HCT116 (cell line): Measurements from ENCODE around the gene BAG1. TPM values are rescaled to one million over a fixed set of nuclear protein-coding genes. Genes with fewer than 3 reads are reported as not detected.

ENCODE experiments used
- ATAC-seq: fragments of 200-7000 bp; cut with Tn5 transposase; 2 replicates; pipeline ENCODE4 v1.9.1; 2020; ENCODE audit warnings: mild to moderate bottlenecking, moderate library complexity
- BruUV-seq: library from RNA; stranded (reverse); fragments of 400-500 nt; replicated peaks from 2 replicates; lab custom pipeline; 2021; lab: Mats Ljungman, UMichigan
- CTCF ChIA-PET: fragments of 300-600 bp; sonication (Branson Sonifier 250); formaldehyde crosslinking; loops from one replicate; lab custom pipeline; 2021; ENCODE audit warnings: antibody characterized with exemption; lab: Charles Lee
- POLR2A ChIA-PET: fragments of 300-600, 350-600 bp; sonication (Branson Sonifier 250); formaldehyde crosslinking; loops from one replicate; lab custom pipeline; 2021; ENCODE audit warnings: antibody characterized with exemption; lab: Charles Lee
- RAD21 ChIA-PET, 2 experiments: fragments of 300-600 bp; sonication (Branson Sonifier 250); formaldehyde crosslinking; loops; one replicate each; lab custom pipeline; 2023; ENCODE audit warnings: low total read pairs in 2 of 2; ENCODE audit not compliant: uncharacterized antibody in 2 of 2, unreplicated experiment in 2 of 2, low non-redundant PET in 1 of 2; lab: Charles Lee
- DNase-seq: peaks from one replicate; pipeline ENCODE4 v3.0.0-alpha.2; 2010; ENCODE audit warnings: low read depth, low spot score
- H2AFZ ChIP-seq: fragments of 200-600 bp; shearing (Covaris generic), sonication (generic); 2 replicates; pipeline ENCODE4 v1.6.1; 2017; ENCODE audit warnings: low read depth, mixed run types, mixed read lengths, antibody characterized with exemption, low read length; ENCODE audit not compliant: poor library complexity, severe bottlenecking
- H3K27ac ChIP-seq: 2 replicates; pipeline ENCODE4 v1.5.1; 2012; ENCODE audit warnings: low read depth, low read length
- H3K27me3 ChIP-seq: fragments of 200-600 bp; sonication (generic); 2 replicates; pipeline ENCODE4 v1.6.1; 2016; ENCODE audit warnings: mixed run types, low read length, mixed read lengths; ENCODE audit not compliant: insufficient read depth
- H3K36me3 ChIP-seq, 2 experiments: fragments of 200-500 bp in 1 of 2; fragments of 200-600 bp in 1 of 2; sonication (Bioruptor generic) in 1 of 2; sonication (generic) in 1 of 2; 2 replicates each; pipeline versions ENCODE4 v1.5.1 to v1.6.1; 2014 to 2016; ENCODE audit warnings: low read length in 2 of 2, inconsistent platforms in 1 of 2, mixed read lengths in 1 of 2, mixed run types in 1 of 2; ENCODE audit not compliant: insufficient read depth in 2 of 2, control insufficient read depth in 1 of 2
- H3K4me1 ChIP-seq, 2 experiments: fragments of 200-600 bp in 1 of 2; sonication (generic) in 1 of 2; 2 replicates each; pipeline versions ENCODE4 v1.5.1 to v1.6.1; 2012 to 2017; ENCODE audit warnings: low read length in 2 of 2, inconsistent platforms in 1 of 2, mild to moderate bottlenecking in 1 of 2, mixed read lengths in 1 of 2, mixed run types in 1 of 2, moderate library complexity in 1 of 2; ENCODE audit not compliant: insufficient read depth in 2 of 2, control insufficient read depth in 1 of 2
- H3K4me2 ChIP-seq: fragments of 200-600 bp; sonication (generic); 2 replicates; pipeline ENCODE4 v1.6.1; 2017; ENCODE audit warnings: mixed run types, low read length, mixed read lengths
- H3K4me3 ChIP-seq, 2 experiments: fragments of 200-600 bp in 1 of 2; sonication (generic) in 1 of 2; replicated peaks in 1 of 2; 2 replicates each; pipeline ENCODE4 v1.5.1; 2011 to 2016; ENCODE audit warnings: low read length in 2 of 2, control low read depth in 1 of 2, low read depth in 1 of 2, mild to moderate bottlenecking in 1 of 2, mixed read lengths in 1 of 2, mixed run types in 1 of 2
- H3K79me2 ChIP-seq: fragments of 200-600 bp; sonication (generic); 2 replicates; pipeline ENCODE4 v1.6.1; 2017; ENCODE audit warnings: mild to moderate bottlenecking, mixed run types, low read length, moderate library complexity, mixed read lengths; ENCODE audit not compliant: insufficient read depth
- H3K9ac ChIP-seq: fragments of 200-600 bp; sonication (generic); 2 replicates; pipeline ENCODE4 v1.6.1; 2016; ENCODE audit warnings: low read length, mixed read lengths
- H3K9me2 ChIP-seq: fragments of 200-600 bp; sonication (generic), shearing (Covaris generic); 2 replicates; pipeline ENCODE4 v1.6.1; 2017; ENCODE audit warnings: mixed run types, mild to moderate bottlenecking, moderate library complexity; ENCODE audit not compliant: insufficient read depth
- H3K9me3 ChIP-seq, 2 experiments: fragments of 200-500 bp in 1 of 2; fragments of 200-600 bp in 1 of 2; sonication (Bioruptor generic) in 1 of 2; sonication (generic) in 1 of 2; 2 replicates each; pipeline ENCODE4 v1.6.1; 2014 to 2017; ENCODE audit warnings: low read length in 2 of 2, mixed read lengths in 2 of 2, inconsistent platforms in 1 of 2, low read depth in 1 of 2, mild to moderate bottlenecking in 1 of 2, mixed run types in 1 of 2, moderate library complexity in 1 of 2; ENCODE audit not compliant: control insufficient read depth in 1 of 2, insufficient read depth in 1 of 2
- H4K20me1 ChIP-seq: fragments of 200-600 bp; sonication (generic), shearing (Covaris generic); 2 replicates; pipeline ENCODE4 v1.6.1; 2017; ENCODE audit warnings: mixed run types, mild to moderate bottlenecking, moderate library complexity; ENCODE audit not compliant: insufficient read depth
- CBX3 ChIP-seq: IDR thresholded peaks from 2 replicates; pipeline ENCODE4 v1.6.1; 2012; ENCODE audit warnings: low read depth
- CEBPB ChIP-seq: IDR thresholded peaks from 2 replicates; pipeline ENCODE4 v1.6.1; 2012; ENCODE audit warnings: low read depth
- CTCF ChIP-seq, 3 experiments: fragments of 200-600 bp in 1 of 3; sonication (generic) in 1 of 3; IDR thresholded peaks in 2 of 3; conservative IDR thresholded peaks in 1 of 3; 2 replicates each; pipeline ENCODE4 v1.5.1; 2012 to 2017; ENCODE audit warnings: low read depth in 2 of 3, low read length in 2 of 3, antibody characterized with exemption in 1 of 3, borderline replicate concordance in 1 of 3, control low read depth in 1 of 3, mild to moderate bottlenecking in 1 of 3, mixed read lengths in 1 of 3, mixed run types in 1 of 3, moderate library complexity in 1 of 3; ENCODE audit not compliant: insufficient read depth in 1 of 3
- ELF1 ChIP-seq: IDR thresholded peaks from 2 replicates; pipeline ENCODE4 v1.6.1; 2012; ENCODE audit warnings: low read depth, borderline replicate concordance
- FOSL1 ChIP-seq: IDR thresholded peaks from 2 replicates; pipeline ENCODE4 v1.6.1; 2012; ENCODE audit warnings: low read depth
- JUND ChIP-seq: IDR thresholded peaks from 2 replicates; pipeline ENCODE4 v1.6.1; 2012
- MAX ChIP-seq: IDR thresholded peaks from 2 replicates; pipeline ENCODE4 v1.6.1; 2012
- RAD21 ChIP-seq: IDR thresholded peaks from 2 replicates; pipeline ENCODE4 v1.6.1; 2012; ENCODE audit warnings: low read depth, mild to moderate bottlenecking
- REST ChIP-seq: IDR thresholded peaks from 2 replicates; pipeline ENCODE4 v1.6.1; 2012; ENCODE audit warnings: low read depth
- SIN3A ChIP-seq: IDR thresholded peaks from 2 replicates; pipeline ENCODE4 v1.6.1; 2012; ENCODE audit warnings: low read depth
- SP1 ChIP-seq: IDR thresholded peaks from 2 replicates; pipeline ENCODE4 v1.6.1; 2012; ENCODE audit warnings: low read depth
- SRF ChIP-seq: IDR thresholded peaks from 2 replicates; pipeline ENCODE4 v1.6.1; 2012; ENCODE audit warnings: low read depth
- TCF7L2 ChIP-seq: IDR thresholded peaks from 2 replicates; pipeline ENCODE4 v1.7.0; 2011; ENCODE audit warnings: borderline replicate concordance, inconsistent platforms; ENCODE audit not compliant: insufficient read depth, insufficient read length; ENCODE audit errors: extremely low read depth
- YY1 ChIP-seq: IDR thresholded peaks from 2 replicates; pipeline ENCODE4 v1.6.1; 2011; ENCODE audit warnings: low read length, low read depth, moderate library complexity, mild to moderate bottlenecking; ENCODE audit not compliant: insufficient replicate concordance; ENCODE audit errors: extremely low read depth
- ZBTB33 ChIP-seq: IDR thresholded peaks from 2 replicates; pipeline ENCODE4 v1.6.1; 2011; ENCODE audit warnings: mild to moderate bottlenecking, low read length, moderate library complexity; ENCODE audit not compliant: insufficient replicate concordance; ENCODE audit errors: extremely low read depth
- ZFX ChIP-seq: fragments of 450-650 bp; IDR thresholded peaks from 2 replicates; pipeline ENCODE4 v1.6.1; 2017
- ZNF274 ChIP-seq: fragments of 200-500 bp; sonication (Bioruptor generic); IDR thresholded peaks from 2 replicates; pipeline ENCODE4 v1.6.1; 2014; ENCODE audit warnings: mild to moderate bottlenecking, low read depth, low read length, inconsistent platforms
- intact Hi-C: fragments of 100-400 bp; cut with micrococcal nuclease; formaldehyde crosslinking; loops from 2 replicates; pipeline ENCODE4 v1.10.0; 2022
- total RNA-seq: library from RNA; stranded (reverse); gene quantifications from one replicate; pipeline ENCODE4 v1.2.1, GENCODE V29; 2021; ENCODE audit not compliant: unreplicated experiment
- TF ChIP-seq, protein P1 (sequence below): IDR thresholded peaks from 2 replicates; pipeline ENCODE4 v1.6.1; 2012

Gene BAG1
- total RNA-seq, 1 experiment from 2014 or later: 58.2 TPM

DNA sequence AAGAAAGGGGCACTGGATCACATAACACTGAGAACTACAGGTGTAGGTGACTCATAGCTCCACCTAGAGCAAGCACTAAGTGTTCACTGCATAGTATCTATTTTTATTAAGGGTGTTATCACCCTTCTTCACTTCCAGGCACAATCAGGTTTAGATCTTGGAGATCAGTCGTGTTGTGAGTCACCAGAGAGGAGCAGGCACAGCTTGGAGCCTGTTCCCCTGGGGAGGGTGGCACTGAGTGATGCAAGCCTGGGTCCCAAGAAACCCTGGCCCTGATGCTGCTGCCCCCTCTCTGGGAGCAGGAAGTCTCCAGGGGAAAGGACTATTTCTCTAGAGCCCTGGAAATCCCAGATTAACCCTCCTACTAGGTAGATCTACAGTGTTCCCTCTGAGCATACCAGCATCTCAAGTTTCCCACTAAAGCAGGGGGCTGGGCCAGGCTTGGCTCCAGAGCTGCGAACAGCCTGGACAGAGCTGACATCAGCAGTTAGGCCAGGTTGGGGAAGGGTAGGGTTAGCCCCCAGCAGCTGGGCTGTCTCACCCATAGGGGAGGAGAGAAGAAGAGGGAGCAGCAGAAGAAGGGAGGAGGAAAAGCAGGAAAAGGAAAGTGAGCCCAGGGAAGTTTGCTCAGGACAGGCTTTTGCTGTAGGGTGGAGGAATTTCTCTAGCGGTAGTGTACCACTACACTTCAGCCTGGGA is 52.7 kb downstream of the BAG1 start:
- no peaks in the 10 kb centered on the region for H3K36me3 ChIP-seq
- DNase-seq: peak; percentile 48
- TF ChIP-seq ZFX (no peak), CBX3 (peak; percentile 73; the same call in 1 of the 2 replicates), YY1 (no peak), ZNF274 (no peak), SP1 (no peak; the same call in 1 of the 2 replicates), JUND (peak; percentile 68), FOSL1 (peak; percentile 56; the same call in 1 of the 2 replicates), RAD21 (peak; percentile 46), TCF7L2 (no peak), ZBTB33 (no peak), CEBPB (peak; percentile 43; the same call in 1 of the 2 replicates), SIN3A (no peak), REST (no peak), MAX (peak; percentile 62), CTCF (IDR thresholded peaks at IDR 0.05 in 2 of 3, conservative IDR thresholded peaks at IDR 0.05 in 1 of 3; ENCODE audit: borderline replicate concordance in 1 of 3, insufficient read depth in 1 of 3, low read depth in 2 of 3, low read length in 2 of 3) (peak in 1 of 3 experiments; percentile 18; a peak in 1 of 6 replicates), ELF1 (no peak), SRF (no peak)
- TF ChIP-seq, protein P1, sequence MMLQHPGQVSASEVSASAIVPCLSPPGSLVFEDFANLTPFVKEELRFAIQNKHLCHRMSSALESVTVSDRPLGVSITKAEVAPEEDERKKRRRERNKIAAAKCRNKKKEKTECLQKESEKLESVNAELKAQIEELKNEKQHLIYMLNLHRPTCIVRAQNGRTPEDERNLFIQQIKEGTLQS: no peak
- TF ChIP-seq, all 23 proteins: peak for 7
- ChIA-PET CTCF (interaction anchor here (1.2 kb wide), 1 partner anchor 41 kb away, joined by 3 read pairs; no protein-coding TSS in a partner anchor), POLR2A (no interaction called here), RAD21 (interaction anchor here in 1 of 2 experiments (0.7 kb wide), 1 partner anchor 112 kb away, joined by 4 read pairs; no protein-coding TSS in a partner anchor)
- Histone ChIP-seq H3K9me2 (no peaks in the 10 kb centered on the region; the same call in 1 of the 2 replicates), H3K4me1 (peaks cover 14 to 26% of the 10 kb centered on the region in 2 experiments), H3K4me2 (peak overlapping the region; percentile 42), H3K27ac (peak overlapping the region; percentile 43), H3K9ac (no peak overlapping the region), H3K9me3 (no peaks in the 10 kb centered on the region), H2AFZ (peak overlapping the region; percentile 49), H3K79me2 (no peaks in the 10 kb centered on the region), H4K20me1 (no peaks in the 10 kb centered on the region), H3K27me3 (no peaks in the 10 kb centered on the region), H3K4me3 (no peak overlapping the region)
- intact Hi-C loops: no loop called here
- ATAC-seq: peak; percentile 89
- no TSS peak for BruUV-seq
